Measurements from ENCODE around the gene FRS3. TPM values are rescaled to one million over a fixed set of nuclear protein-coding genes. Genes with fewer than 3 reads are reported as not detected.
"Not testable (repeated sequence)": the region's sequence is repeated elsewhere in the genome, so short reads cannot be mapped to it uniquely, and the experiment has no call there.

FRS3 gene
- total RNA-seq, 2 donors from 2014 or later = 2.6 to 3.2 TPM

- DNase-seq (ENCODE audit: low spot score) = no peak
- ATAC-seq (ENCODE audit: insufficient number of reproducible peaks, low FRiP score, low read depth) = no peak
- H3K4me3 ChIP-seq = no peak overlapping the region
- H3K4me1 ChIP-seq (ENCODE audit: control insufficient read depth in 1 of 2, low read depth in 2 of 2) = no peaks in the 10 kb centered on the region
- no peaks in the 10 kb centered on the region for H3K27me3 ChIP-seq (replicated peaks; ENCODE audit: insufficient read depth)
- no peaks in the 10 kb centered on the region for H3K36me3 ChIP-seq
- H3K9me3 ChIP-seq = no peaks in the 10 kb centered on the region
- TF ChIP-seq, protein P1, sequence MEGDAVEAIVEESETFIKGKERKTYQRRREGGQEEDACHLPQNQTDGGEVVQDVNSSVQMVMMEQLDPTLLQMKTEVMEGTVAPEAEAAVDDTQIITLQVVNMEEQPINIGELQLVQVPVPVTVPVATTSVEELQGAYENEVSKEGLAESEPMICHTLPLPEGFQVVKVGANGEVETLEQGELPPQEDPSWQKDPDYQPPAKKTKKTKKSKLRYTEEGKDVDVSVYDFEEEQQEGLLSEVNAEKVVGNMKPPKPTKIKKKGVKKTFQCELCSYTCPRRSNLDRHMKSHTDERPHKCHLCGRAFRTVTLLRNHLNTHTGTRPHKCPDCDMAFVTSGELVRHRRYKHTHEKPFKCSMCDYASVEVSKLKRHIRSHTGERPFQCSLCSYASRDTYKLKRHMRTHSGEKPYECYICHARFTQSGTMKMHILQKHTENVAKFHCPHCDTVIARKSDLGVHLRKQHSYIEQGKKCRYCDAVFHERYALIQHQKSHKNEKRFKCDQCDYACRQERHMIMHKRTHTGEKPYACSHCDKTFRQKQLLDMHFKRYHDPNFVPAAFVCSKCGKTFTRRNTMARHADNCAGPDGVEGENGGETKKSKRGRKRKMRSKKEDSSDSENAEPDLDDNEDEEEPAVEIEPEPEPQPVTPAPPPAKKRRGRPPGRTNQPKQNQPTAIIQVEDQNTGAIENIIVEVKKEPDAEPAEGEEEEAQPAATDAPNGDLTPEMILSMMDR (IDR thresholded peaks at IDR 0.05) = no peak
- no peak overlapping the region for H3K27ac ChIP-seq
Observed at GRCh38 chr6:41813956-41814355, 34.3 kb upstream of the FRS3 start.

DNA sequence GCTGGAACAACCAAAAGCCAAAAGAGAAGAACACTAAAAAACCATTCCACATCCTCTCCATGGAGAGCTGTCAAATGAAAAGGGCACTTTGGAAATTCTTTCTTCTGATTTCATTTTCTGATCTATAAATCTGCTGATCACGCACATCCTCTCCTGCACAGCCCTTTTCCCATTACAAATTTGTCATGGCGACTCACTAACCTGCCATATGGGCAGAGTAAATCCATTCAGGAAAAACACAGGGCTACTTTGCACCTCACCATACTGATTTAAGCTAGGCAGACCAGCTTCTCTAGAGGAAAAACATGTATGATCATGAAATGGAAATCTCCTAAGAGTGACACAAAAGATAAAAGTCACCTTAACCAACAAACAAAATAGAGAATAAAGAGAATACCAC is 33.8 kb upstream of the FRS3 start:
- no peaks in the 10 kb centered on the region for H3K9me3 ChIP-seq
- H3K27ac ChIP-seq = no peak overlapping the region
- TF ChIP-seq, protein P1 (IDR thresholded peaks at IDR 0.05) = no peak
- ATAC-seq (ENCODE audit: insufficient number of reproducible peaks, low FRiP score, low read depth) (no peak), DNase-seq (ENCODE audit: low spot score) (no peak)
- H3K4me3 ChIP-seq = no peak overlapping the region
- H3K36me3 ChIP-seq = no peaks in the 10 kb centered on the region
- H3K4me1 ChIP-seq (ENCODE audit: control insufficient read depth in 1 of 2, low read depth in 2 of 2) = no peaks in the 10 kb centered on the region
- H3K27me3 ChIP-seq (replicated peaks; ENCODE audit: insufficient read depth) = no peaks in the 10 kb centered on the region

DNA sequence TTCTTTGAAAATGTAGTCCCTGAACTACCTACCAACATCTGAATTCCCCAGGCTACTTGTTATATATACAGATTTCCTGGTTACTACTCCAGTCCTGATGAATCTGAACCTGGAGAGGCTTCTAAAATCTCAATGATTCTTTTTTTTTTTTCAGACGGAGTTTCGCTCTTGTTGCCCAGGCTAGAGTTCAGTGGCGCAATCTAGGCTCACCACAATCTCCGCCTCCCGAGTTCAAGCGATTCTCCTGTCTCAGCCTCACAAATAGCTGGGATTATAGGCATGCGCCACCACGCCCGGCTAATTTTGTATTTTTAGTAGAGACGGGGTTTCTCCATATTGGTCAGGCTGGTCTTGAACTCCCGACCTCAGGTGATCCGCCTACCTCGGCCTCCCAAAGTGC is 32.2 kb upstream of the FRS3 start:
- DNase-seq (ENCODE audit: low spot score); H3K36me3 ChIP-seq; H3K27me3 ChIP-seq (replicated peaks; ENCODE audit: insufficient read depth); H3K4me1 ChIP-seq (ENCODE audit: control insufficient read depth in 1 of 2, low read depth in 2 of 2); ATAC-seq (ENCODE audit: insufficient number of reproducible peaks, low FRiP score, low read depth); H3K4me3 ChIP-seq; H3K27ac ChIP-seq; H3K9me3 ChIP-seq: not testable (repeated sequence)

DNA sequence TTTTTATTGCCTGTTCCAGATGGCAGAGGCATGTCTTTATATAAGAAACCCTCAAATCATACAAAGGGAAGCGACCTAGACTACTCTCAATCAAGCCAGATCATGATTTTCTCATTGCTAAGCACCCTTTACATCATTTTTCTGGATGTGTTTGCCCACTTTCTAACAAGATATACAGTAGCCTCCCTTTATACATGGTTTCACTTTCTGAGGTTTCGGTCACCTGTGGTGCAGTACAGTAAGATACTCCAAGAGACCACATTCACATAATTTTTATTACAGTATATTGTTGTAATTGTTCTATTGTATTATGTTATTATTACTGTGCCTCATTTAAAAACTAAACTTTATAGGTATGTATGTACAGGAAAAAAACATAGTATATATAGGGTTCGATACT is 31.4 kb upstream of the FRS3 start:
- TF ChIP-seq, protein P1 (IDR thresholded peaks at IDR 0.05) = no peak
- H3K27me3 ChIP-seq (replicated peaks; ENCODE audit: insufficient read depth) = no peaks in the 10 kb centered on the region
- H3K9me3 ChIP-seq = no peaks in the 10 kb centered on the region
- no peak for ATAC-seq (ENCODE audit: insufficient number of reproducible peaks, low FRiP score, low read depth)
- no peaks in the 10 kb centered on the region for H3K4me1 ChIP-seq (ENCODE audit: control insufficient read depth in 1 of 2, low read depth in 2 of 2)
- no peak overlapping the region for H3K27ac ChIP-seq
- no peak for DNase-seq (ENCODE audit: low spot score)
- H3K4me3 ChIP-seq = no peak overlapping the region
- no peaks in the 10 kb centered on the region for H3K36me3 ChIP-seq

GRCh38 chr6:41805830-41806774 is 26.4 kb upstream of the FRS3 start:
- Histone ChIP-seq H3K27ac (no peak overlapping the region), H3K4me3 (no peak overlapping the region), H3K4me1 (ENCODE audit: control insufficient read depth in 1 of 2, low read depth in 2 of 2) (no peaks in the 10 kb centered on the region), H3K9me3 (no peaks in the 10 kb centered on the region), H3K36me3 (no peaks in the 10 kb centered on the region), H3K27me3 (replicated peaks; ENCODE audit: insufficient read depth) (no peaks in the 10 kb centered on the region)
- DNase-seq (ENCODE audit: low spot score) = no peak
- TF ChIP-seq, protein P1 (IDR thresholded peaks at IDR 0.05) = no peak
- no peak for ATAC-seq (ENCODE audit: insufficient number of reproducible peaks, low FRiP score, low read depth)

Measured in thoracic aorta (tissue), 2 donors.